Astrocyte of the cerebellum (primary cell): ENCODE results near the gene KCNK4.

Experiments
- DNase-seq: peaks from one replicate; pipeline ENCODE4 v3.0.0-alpha.2; 2011; ENCODE audit warnings: low read depth
- H3K4me3 ChIP-seq: 2 replicates; pipeline ENCODE4 v1.5.1; 2011; ENCODE audit warnings: mild to moderate bottlenecking, low read depth, low read length, moderate library complexity
- in situ Hi-C: cut with HindIII; loops from 2 replicates; pipeline ENCODE4 v1.10.0; 2017; ENCODE audit warnings: low sequenced_read_pairs
- TF ChIP-seq, protein P1 (sequence below): IDR thresholded peaks from 2 replicates; pipeline ENCODE4 v1.5.1; 2012; ENCODE audit warnings: low read length, low read depth, moderate library complexity, mild to moderate bottlenecking; ENCODE audit errors: missing control alignments

KCNK4 gene

DNA sequence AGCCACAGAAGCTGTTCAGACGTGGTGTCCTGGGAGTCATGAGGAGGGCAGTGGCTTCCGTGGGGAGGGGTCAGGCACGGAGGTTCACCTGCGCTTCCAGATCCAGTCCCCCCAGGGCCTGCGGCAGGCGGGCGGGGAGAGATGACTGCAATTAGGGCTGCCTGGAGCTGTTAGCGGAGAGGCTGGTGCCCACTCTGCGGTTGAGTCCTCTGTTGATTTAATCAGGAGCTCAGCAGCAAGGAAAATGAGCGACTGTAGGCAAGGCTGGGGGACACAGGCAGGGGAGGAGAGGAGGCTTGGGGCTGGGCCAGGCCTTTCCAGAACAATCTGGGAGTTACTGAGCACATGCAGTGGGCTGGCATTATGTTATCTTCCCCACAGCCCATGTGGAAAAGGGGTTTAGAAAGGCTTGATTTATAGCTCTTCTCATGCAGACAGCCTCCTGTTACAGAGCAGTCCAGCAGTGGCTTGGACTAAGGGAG lies 26.7 kb upstream of the KCNK4 start:
- in situ Hi-C loops, result loop anchor here (10.0 kb wide), 1 partner anchor 60 kb away; no protein-coding TSS in a partner anchor
- H3K4me3 ChIP-seq, result no peak overlapping the region
- TF ChIP-seq, protein P1, sequence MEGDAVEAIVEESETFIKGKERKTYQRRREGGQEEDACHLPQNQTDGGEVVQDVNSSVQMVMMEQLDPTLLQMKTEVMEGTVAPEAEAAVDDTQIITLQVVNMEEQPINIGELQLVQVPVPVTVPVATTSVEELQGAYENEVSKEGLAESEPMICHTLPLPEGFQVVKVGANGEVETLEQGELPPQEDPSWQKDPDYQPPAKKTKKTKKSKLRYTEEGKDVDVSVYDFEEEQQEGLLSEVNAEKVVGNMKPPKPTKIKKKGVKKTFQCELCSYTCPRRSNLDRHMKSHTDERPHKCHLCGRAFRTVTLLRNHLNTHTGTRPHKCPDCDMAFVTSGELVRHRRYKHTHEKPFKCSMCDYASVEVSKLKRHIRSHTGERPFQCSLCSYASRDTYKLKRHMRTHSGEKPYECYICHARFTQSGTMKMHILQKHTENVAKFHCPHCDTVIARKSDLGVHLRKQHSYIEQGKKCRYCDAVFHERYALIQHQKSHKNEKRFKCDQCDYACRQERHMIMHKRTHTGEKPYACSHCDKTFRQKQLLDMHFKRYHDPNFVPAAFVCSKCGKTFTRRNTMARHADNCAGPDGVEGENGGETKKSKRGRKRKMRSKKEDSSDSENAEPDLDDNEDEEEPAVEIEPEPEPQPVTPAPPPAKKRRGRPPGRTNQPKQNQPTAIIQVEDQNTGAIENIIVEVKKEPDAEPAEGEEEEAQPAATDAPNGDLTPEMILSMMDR, result no peak
- DNase-seq, result no peak

DNA sequence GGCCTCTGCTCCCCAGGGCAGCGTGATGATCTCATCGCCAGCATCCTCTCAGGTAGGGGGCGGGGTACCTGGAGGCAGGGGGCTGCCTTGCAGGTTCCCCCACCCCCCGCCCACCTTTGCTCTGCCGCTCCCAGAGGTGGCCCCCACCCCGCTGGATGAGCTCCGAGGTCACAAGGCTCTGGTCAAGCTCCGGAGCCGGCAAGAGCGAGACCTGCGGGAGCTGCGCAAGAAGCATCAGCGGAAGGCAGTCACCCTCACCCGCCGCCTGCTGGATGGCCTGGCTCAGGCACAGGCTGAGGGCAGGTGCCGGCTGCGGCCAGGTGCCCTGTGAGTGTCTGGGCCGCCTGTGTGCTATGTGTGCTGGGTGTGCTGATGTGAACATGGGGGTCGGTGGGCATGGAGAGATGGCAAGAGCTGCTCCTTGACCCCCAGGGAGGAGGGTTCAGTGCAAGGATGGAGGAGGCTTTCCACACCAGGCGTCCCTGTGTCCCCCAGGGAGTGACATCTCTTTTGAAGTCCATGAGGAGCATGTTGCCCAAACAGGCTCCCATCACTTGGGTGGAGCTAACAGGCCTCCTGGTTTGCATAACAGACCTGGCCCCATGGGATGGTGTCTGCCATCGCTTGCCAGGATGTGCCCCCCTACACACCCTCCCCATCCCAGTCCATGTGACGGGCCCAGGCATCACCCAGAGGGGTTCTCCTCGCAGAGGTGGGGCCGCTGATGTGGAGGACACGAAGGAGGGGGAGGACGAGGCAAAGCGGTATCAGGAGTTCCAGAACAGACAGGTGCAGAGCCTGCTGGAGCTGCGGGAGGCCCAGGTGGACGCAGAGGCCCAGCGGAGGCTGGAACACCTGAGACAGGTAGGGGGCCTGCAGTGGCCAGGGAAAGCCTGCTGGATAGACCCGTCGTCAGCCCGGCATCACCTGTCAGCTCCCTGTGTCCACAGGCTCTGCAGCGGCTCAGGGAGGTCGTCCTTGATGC lies 25.6 kb upstream of the KCNK4 start:
- TF ChIP-seq, protein P1, result no peak
- H3K4me3 ChIP-seq, result no peak overlapping the region
- DNase-seq, result no peak
- in situ Hi-C loops, result loop anchor here (10.0 kb wide), 1 partner anchor 59 kb away; no protein-coding TSS in a partner anchor

DNA sequence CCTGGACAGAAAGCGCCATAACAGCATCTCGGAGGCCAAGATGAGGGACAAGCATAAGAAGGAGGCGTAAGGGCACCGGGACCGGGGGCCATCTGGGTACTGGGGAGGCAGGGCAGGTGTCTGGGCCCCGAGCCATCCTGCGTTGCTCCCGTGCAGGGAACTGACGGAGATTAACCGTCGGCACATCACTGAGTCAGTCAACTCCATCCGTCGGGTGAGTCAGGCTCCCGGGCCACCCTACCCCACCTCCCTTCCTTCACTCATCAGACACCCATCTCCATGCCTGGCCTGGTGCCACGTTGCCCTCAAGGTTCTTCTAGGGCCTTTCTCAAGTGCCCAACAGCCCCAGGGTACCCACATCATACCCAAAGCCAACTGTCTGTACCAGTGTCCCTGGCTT lies 24.8 kb upstream of the KCNK4 start:
- in situ Hi-C loops, result loop anchor here (10.0 kb wide), 1 partner anchor 58 kb away; no protein-coding TSS in a partner anchor
- no peak for DNase-seq
- TF ChIP-seq, protein P1, result no peak
- H3K4me3 ChIP-seq, result no peak overlapping the region

DNA sequence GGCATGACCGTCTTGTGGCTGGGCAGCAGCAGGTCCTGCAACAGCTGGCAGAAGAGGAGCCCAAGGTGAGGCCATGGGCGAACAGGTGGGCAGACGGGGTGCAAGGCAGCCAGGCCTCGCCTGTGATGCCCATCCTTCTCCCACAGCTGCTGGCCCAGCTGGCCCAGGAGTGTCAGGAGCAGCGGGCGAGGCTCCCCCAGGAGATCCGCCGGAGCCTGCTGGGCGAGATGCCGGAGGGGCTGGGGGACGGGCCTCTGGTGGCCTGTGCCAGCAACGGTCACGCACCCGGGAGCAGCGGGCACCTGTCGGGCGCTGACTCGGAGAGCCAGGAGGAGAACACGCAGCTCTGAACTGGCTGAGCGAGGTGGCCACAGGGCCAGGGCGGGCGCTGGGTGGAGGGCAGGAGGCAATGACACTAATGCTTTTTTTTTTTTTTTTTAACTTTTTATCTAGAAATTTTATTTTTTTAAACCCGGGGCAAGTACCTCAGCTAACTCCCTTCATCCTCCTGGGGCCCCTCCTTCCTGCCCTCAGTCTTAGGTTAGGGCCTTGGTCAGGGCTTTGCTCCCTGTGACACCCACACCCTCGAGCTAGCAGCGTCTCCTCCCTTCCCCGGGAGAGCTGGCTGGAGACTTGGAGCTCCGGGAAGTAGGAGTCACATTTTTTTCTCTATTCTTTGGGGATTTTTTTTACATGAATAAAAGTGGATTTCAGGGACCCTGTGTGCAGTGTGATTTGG lies 23.7 kb upstream of the KCNK4 start:
- TF ChIP-seq, protein P1, result no peak
- H3K4me3 ChIP-seq, result no peak overlapping the region
- DNase-seq, result no peak
- in situ Hi-C loops, result loop anchor here (10.0 kb wide), 1 partner anchor 57 kb away; no protein-coding TSS in a partner anchor

DNA sequence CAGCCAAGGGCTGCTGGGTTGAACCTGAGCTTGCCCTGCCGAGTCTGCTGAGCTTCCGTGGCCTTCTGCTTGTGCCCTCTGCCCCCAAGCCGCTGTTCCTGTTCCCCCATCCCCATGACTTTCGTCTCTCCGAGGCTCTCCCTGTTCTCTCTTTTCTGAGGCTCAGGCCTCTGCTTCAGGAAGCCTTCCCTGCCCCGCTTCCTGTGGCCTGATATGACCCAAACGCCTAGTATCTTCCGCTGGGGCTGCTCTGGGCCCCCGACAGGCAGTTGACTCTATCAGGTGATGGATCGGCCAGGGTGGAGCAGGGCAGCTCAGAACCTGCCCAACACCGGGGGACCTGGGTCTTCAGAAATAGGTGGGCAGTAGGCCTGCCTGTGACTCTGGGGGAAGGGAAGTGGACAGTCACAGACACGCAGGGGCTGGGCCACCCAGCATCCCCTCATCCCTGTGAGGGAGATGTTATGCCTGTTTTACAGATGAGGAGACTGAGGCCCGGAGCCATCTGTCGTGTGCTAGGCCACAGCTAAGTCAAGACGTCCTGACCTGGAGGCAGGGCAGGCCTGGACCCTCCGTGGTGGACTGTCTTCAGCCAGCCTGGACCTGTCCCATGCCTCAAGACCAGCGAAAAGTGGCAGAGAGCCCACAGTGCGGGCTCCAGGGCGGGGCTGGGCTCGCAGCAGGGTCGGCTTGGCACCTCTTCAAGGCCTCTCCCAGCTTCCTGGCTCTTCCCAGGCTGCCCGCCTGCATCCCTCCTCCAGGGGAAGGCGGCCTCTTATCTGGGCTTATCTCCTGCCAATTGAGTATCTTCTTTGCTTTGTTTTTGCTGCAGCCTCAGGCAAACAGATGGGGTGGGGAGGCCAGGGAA lies 22.8 kb upstream of the KCNK4 start:
- DNase-seq, result no peak
- in situ Hi-C loops, result loop anchor here (10.0 kb wide), 1 partner anchor 57 kb away; no protein-coding TSS in a partner anchor
- TF ChIP-seq, protein P1, result no peak
- H3K4me3 ChIP-seq, result peak overlapping the region; percentile 62
